NCI-H187 (cell line): ENCODE results near the gene MED31.
"Not testable (repeated sequence)": the region's sequence is repeated elsewhere in the genome, so short reads cannot be mapped to it uniquely, and the experiment has no call there.

Source experiments
- DNase-seq, 2 experiments: peaks; one replicate each; lab custom pipeline; 2025; lab: John Stamatoyannopoulos, UW

Gene MED31

DNA sequence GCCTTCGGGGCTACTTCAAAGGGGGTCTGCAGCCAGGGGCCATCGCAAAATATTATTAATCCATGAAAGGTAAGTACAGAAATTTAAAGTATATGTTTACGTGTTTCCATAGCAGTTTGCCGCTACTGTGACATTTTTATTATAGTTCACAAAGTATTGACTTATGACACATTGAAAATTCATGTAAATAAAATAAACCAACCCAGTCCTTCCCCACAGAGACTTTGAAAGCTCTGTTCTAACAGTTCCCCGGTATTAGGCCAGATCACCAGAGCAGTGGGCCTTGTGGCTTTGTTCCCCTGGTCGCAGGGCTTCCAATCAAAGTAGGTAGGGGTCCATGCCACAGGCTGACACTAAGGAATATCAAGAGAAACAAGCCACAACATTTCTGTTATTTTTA, 24.8 kb downstream of the MED31 start:
- no peak for DNase-seq

- DNase-seq = no peak
Observed at GRCh38 chr17:6623941-6624340, 27.5 kb downstream of the MED31 start.

DNA sequence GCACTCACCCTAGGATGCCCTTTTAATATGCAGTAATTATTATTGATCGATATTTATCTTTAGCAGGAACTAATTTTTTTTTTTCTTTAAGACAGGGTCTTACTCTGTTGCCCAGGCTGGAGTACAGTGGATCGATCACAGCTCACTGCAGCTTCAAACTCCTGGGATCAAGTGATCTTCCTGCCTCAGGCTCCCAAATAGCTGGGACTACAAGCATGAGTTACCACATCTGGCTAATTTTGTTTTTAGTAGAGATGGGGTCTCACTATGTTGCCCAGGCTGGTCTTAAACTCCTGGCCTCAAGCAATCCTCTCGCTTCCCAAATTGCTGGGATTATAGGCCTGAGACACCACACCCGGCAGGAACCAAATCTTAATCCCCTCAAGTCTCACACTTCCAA, 40.2 kb downstream of the MED31 start:
- DNase-seq = no peak

DNA sequence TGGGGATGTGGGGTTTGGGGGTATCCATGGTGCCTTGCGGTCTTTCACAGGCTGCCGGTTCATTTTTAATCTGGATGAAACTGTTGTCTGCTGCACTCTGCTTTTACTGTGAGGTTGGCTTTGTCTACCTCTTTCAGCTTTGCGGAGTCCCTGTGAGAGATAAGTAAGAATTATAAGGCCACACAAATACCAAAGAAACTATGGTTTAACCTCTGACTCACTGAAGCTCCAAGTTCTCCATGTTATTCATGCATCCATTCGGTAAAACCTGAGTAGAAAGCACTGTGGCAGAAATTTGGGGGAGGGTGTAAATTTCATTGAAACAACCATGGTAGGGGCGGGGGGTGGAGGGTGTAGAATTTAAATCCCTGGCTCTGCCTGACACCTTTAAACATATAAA, 41.4 kb downstream of the MED31 start:
- DNase-seq = no peak

DNA sequence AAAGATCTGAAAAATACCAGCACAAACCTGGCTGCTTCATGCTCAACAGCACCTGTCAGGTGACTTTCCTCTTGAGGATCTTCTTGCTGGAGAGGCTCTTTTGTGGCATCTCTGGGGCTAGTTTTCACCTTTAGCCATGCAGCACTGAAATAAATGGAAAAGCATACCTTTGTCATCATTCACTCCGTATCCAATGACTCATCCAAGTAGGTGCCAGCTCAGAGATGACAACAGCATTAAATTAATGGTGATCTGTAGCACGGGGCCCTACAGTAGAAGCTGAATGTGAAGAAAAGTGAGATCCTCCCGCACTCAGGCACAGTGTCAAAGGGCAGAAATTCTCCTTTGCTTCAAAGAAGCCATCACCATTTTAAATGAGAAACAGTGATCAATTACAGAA, 43.1 kb downstream of the MED31 start:
- DNase-seq = no peak

DNA sequence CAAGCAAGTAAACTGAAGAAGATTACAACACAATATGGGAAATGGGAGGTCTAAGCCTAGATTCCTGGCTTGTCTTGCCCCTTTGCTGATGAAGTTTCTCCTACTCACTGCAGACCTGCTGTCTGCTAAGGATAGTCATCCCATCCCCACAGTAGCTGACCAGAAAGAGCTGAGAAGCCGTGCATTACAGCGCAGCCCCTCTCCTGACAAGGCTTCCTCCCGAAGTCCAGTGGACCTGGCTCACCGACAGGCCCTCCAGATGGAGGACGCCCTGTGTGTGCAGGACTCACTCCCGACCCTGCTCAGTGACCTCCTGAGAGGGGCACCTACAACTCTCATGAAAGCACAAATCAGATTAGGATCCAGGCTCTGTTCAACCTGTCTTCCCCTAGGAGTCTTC, 46.3 kb downstream of the MED31 start:
- no peak for DNase-seq

DNA sequence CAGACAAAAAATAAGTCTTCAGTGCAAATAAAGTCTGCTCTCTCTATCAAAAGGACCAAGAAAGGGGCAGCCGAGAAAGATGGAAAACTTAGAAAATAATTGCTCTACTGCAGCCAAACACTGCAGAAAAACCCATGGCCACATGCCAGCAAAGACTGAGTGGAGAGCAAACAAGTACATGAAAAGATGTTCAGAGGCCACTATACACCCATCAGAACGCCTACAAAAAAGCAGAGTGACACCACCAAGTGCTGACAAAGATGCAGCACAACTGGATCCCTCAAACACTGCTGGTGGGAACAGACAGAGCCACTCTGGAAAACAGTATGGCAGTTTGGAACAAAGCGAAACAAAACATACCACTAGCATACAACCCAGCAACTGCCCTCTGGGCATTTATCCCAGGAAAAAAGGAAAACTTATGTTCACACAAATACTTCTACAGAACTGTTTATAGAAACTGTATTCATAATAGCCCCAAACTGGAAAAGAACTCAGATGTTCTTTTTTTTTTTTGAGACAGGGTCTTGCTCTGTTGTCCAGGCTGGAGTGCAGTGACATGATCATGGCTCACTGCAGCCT, 47.6 kb downstream of the MED31 start:
- DNase-seq = no peak

GRCh38 chr17:6602141-6602540, 49.3 kb downstream of the MED31 start:
- no peak for DNase-seq

DNA sequence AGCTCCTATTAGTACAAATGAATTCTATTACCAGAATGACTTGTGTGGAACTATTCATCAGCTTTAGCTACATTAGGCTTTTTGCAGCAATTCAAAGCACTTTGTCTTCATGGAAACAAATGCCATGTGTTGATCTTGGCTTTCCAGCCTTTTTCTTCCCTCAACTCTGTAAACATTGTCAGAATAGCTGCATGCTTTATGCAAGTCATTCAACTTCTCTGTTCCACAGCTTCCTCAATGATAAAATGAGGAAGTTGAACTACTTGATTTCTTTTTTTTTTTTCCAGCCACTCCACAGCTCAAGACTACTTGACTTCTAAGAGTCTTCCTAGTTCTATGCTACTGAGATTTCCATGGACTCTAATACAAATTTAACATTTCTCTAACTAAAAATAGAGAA, 52.0 kb downstream of the MED31 start:
- no peak for DNase-seq

DNA sequence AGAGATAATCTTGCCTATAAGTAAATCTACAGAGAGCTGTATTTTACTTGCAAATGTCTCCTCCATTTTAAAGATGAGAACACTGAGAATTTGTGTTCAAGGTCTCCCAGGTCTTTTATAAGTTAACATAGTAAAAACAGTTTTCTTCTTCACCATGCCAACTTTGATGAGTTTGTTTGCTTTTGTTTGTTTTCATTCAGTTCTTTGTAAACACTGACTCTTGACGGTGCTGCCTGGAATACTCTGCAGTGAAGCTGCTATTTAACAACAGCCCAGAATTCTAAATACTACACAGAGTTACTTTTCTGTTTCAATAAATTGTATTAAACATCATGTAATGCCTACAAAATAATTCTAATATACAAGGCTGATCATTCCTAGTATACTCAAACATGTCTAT, 53.7 kb downstream of the MED31 start:
- no peak for DNase-seq

- no peak for DNase-seq
Observed at GRCh38 chr17:6596941-6597340, 54.5 kb downstream of the MED31 start.

GRCh38 chr17:6596511-6596910, 54.9 kb downstream of the MED31 start:
- no peak for DNase-seq

DNA sequence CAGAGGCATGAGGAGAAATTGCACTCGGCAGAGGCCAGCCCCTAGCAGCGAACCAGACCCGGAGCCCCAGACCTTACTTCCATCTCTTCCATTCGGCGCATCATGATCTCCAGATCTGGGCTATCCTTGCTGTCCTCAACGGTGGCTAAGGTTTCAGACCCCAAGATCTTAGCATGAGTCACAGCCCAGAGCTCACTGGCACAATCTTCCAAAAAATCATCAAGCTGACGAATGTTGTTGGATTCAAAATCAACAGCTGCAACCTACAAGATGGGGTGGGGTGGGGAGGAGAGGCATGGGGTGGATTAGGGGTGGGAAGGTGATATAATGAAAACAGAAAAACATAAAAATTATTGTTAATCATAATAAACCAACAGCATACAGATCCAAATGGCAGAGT, 55.3 kb downstream of the MED31 start:
- no peak for DNase-seq

GRCh38 chr17:6593371-6593770, 58.0 kb downstream of the MED31 start:
- DNase-seq = not testable (repeated sequence)
